T-helper 2 cell treated with Interferon-gamma antibody and Interleukin-4, amounts not matched to agents 100 ng/mL and 5 ng/mL, for 36 hours (primary cell): ENCODE measurements around the gene NCAPD2. TPM values are rescaled to one million over a fixed set of nuclear protein-coding genes. Genes with fewer than 3 reads are reported as not detected.

ENCODE experiments used
- intact Hi-C: fragments of 100-400 bp; cut with micrococcal nuclease; formaldehyde crosslinking; loops from one replicate; pipeline ENCODE4 v1.15.1; 2023
- total RNA-seq: library from RNA; stranded (reverse); gene quantifications from 2 replicates; pipeline ENCODE4 v1.2.3, GENCODE V29; 2022

The NCAPD2 gene
- total RNA-seq, 1 donor from 2014 or later = 154 TPM

GRCh38 chr12:6547566-6547965 is 53.7 kb downstream of the NCAPD2 start:
- intact Hi-C loops = no loop called here

- intact Hi-C loops = no loop called here
These were observed 54.1 kb downstream of the NCAPD2 start for GRCh38 chr12:6547987-6548386.

- intact Hi-C loops = no loop called here
These were observed 54.7 kb downstream of the NCAPD2 start for GRCh38 chr12:6548556-6548955.

GRCh38 chr12:6548966-6549683 is 55.2 kb downstream of the NCAPD2 start:
- intact Hi-C loops = no loop called here

GRCh38 chr12:6549684-6550151 is 55.8 kb downstream of the NCAPD2 start:
- intact Hi-C loops = no loop called here

GRCh38 chr12:6550294-6551062 is 56.6 kb downstream of the NCAPD2 start:
- intact Hi-C loops = no loop called here

GRCh38 chr12:6551063-6551461 is 57.2 kb downstream of the NCAPD2 start:
- intact Hi-C loops = no loop called here

GRCh38 chr12:6551496-6552139 is 57.7 kb downstream of the NCAPD2 start:
- intact Hi-C loops = no loop called here

GRCh38 chr12:6552140-6552551 is 58.2 kb downstream of the NCAPD2 start:
- intact Hi-C loops = no loop called here

- intact Hi-C loops = no loop called here
These were observed 59.4 kb downstream of the NCAPD2 start for GRCh38 chr12:6553051-6553868.

GRCh38 chr12:6554168-6555017 is 60.5 kb downstream of the NCAPD2 start:
- intact Hi-C loops = loop anchor here (5.0 kb wide), 1 partner anchor 238 kb away; no protein-coding TSS in a partner anchor

GRCh38 chr12:6555018-6555691 is 61.3 kb downstream of the NCAPD2 start:
- intact Hi-C loops = loop anchor here (5.0 kb wide), 1 partner anchor 237 kb away; no protein-coding TSS in a partner anchor

- intact Hi-C loops = loop anchor here (1.0 to 5.0 kb wide), 4 partner anchors 21 to 236 kb away; partner anchors contain the start of gene MRPL51
These were observed 62.6 kb downstream of the NCAPD2 start for GRCh38 chr12:6556496-6556817.

- intact Hi-C loops = loop anchor here (1.0 to 5.0 kb wide), 4 partner anchors 22 to 235 kb away; partner anchors contain the start of gene MRPL51
These were observed 63.0 kb downstream of the NCAPD2 start for GRCh38 chr12:6556857-6557256.

- intact Hi-C loops = loop anchor here (1.0 to 5.0 kb wide), 2 partner anchors 10 to 234 kb away; partner anchors contain the start of gene NOP2
These were observed 64.3 kb downstream of the NCAPD2 start for GRCh38 chr12:6558014-6558760.

- intact Hi-C loops = loop anchor here (5.0 kb wide), 1 partner anchor 233 kb away; no protein-coding TSS in a partner anchor
These were observed 65.6 kb downstream of the NCAPD2 start for GRCh38 chr12:6559500-6559899.

- intact Hi-C loops = no loop called here
These were observed 66.8 kb downstream of the NCAPD2 start for GRCh38 chr12:6560501-6561205.

- intact Hi-C loops = no loop called here
These were observed 69.0 kb downstream of the NCAPD2 start for GRCh38 chr12:6562881-6563280.
